Immature natural killer cell (primary cell): ENCODE results near the gene TNKS1BP1. TPM values are rescaled to one million over a fixed set of nuclear protein-coding genes. Genes with fewer than 3 reads are reported as not detected.
"Not testable (repeated sequence)": the region's sequence is repeated elsewhere in the genome, so short reads cannot be mapped to it uniquely, and the experiment has no call there.

Experiments used
- DNase-seq, 3 donors: peaks; one replicate each; pipeline ENCODE4 v3.0.0; 2022; ENCODE audit warnings: mixed read lengths in 1 of 3
- H3K27ac Mint-ChIP-seq, 6 donors: one replicate each; pipeline ENCODE4 v1.8.0; 2020; ENCODE audit warnings: mixed read lengths in 6 of 6, mild to moderate bottlenecking in 5 of 6, inconsistent platforms in 4 of 6, moderate library complexity in 3 of 6
- H3K27me3 Mint-ChIP-seq, 3 donors: one replicate each; pipeline ENCODE4 v1.8.0; 2020 to 2021; ENCODE audit warnings: low read depth in 3 of 3, mild to moderate bottlenecking in 3 of 3, mixed read lengths in 3 of 3, moderate library complexity in 3 of 3, inconsistent platforms in 1 of 3
- H3K36me3 Mint-ChIP-seq, 3 donors: one replicate each; pipeline ENCODE4 v1.8.0; 2020; ENCODE audit warnings: mixed read lengths in 3 of 3, inconsistent platforms in 2 of 3, mild to moderate bottlenecking in 2 of 3
- H3K4me1 Mint-ChIP-seq, 2 donors: one replicate each; pipeline ENCODE4 v1.8.0; 2020; ENCODE audit warnings: inconsistent platforms in 2 of 2, mild to moderate bottlenecking in 2 of 2, mixed read lengths in 2 of 2, moderate library complexity in 1 of 2
- H3K4me3 Mint-ChIP-seq, 5 donors: one replicate each; pipeline ENCODE4 v1.8.0; 2020; ENCODE audit warnings: mild to moderate bottlenecking in 5 of 5, mixed read lengths in 5 of 5, inconsistent platforms in 3 of 5, moderate library complexity in 3 of 5
- H3K9me3 Mint-ChIP-seq, 6 donors: one replicate each; pipeline ENCODE4 v1.8.0; 2020; ENCODE audit warnings: mild to moderate bottlenecking in 6 of 6, mixed read lengths in 6 of 6, inconsistent platforms in 4 of 6, moderate library complexity in 3 of 6
- polyA plus RNA-seq, 3 donors: library from polyadenylated mRNA; unstranded; fragments of 300-500 nt; fragmentation: Illumina TruSeq; gene quantifications; one replicate each; pipeline ENCODE4 v1.2.3, GENCODE V29; 2021

Gene TNKS1BP1, protein sequence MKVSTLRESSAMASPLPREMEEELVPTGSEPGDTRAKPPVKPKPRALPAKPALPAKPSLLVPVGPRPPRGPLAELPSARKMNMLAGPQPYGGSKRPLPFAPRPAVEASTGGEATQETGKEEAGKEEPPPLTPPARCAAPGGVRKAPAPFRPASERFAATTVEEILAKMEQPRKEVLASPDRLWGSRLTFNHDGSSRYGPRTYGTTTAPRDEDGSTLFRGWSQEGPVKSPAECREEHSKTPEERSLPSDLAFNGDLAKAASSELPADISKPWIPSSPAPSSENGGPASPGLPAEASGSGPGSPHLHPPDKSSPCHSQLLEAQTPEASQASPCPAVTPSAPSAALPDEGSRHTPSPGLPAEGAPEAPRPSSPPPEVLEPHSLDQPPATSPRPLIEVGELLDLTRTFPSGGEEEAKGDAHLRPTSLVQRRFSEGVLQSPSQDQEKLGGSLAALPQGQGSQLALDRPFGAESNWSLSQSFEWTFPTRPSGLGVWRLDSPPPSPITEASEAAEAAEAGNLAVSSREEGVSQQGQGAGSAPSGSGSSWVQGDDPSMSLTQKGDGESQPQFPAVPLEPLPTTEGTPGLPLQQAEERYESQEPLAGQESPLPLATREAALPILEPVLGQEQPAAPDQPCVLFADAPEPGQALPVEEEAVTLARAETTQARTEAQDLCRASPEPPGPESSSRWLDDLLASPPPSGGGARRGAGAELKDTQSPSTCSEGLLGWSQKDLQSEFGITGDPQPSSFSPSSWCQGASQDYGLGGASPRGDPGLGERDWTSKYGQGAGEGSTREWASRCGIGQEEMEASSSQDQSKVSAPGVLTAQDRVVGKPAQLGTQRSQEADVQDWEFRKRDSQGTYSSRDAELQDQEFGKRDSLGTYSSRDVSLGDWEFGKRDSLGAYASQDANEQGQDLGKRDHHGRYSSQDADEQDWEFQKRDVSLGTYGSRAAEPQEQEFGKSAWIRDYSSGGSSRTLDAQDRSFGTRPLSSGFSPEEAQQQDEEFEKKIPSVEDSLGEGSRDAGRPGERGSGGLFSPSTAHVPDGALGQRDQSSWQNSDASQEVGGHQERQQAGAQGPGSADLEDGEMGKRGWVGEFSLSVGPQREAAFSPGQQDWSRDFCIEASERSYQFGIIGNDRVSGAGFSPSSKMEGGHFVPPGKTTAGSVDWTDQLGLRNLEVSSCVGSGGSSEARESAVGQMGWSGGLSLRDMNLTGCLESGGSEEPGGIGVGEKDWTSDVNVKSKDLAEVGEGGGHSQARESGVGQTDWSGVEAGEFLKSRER (N-terminal part only)
- 1 to 10 TPM; 1.0 to 1.7 (median 1.6) TPM for polyA plus RNA-seq

DNA sequence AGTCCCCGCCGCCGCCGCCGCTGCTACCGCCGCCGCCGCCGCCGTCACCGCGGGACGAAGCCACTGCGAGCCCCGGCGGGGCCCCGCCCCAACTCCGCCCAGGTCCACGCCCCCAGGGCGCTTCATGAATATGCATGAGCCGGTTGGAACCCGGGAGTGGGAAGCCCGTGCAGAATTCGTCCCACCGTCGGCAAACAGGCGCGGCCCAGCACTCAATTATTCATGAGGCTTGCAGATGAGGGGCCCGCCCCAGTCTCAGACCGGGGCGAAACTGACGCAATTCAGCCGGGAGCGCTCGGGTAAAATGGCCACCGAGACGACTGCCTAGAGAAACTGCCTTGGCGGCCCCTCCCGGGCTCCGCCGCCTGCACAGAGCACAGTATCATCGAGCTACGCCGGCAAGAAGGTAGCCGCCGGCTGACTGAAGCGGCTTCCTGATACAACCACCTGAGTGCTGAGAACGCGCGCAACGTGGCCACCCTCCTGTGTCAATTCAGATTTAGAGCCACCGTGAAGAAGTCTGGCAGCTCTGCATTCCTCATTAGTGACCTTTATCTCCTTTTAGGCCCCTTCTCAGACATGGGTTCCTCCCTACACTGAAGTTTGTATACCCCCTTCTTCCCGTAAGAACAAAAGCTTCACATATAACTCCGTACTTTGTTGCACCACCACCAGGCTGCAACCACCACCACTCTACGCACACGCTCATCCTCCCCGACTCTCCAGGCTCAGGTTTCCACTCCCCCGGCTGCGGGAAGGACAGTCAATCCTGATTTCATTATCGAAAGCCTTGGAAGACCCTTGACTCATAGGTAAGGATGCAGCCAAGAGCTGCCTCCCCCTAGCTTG, at the start of gene TNKS1BP1:
TSS of gene TNKS1BP1 (minus strand) at position 67 of the 849 bp plus-strand sequence. CDS start 3,067 bp downstream, outside the sequence.
- Mint-ChIP-seq H3K27ac (peak within 1 kb of the TSS; percentile 91 to 98 (median 94)), H3K4me1 (peaks cover 29 to 32% of the 10 kb centered on the region in 2 donors), H3K4me3 (peak within 1 kb of the TSS; percentile 88 to 95 (median 91)), H3K9me3 (peaks cover 0 to 2% (median 0%) of the 10 kb centered on the region in 6 donors), H3K27me3 (peaks cover 2 to 20% (median 5%) of the 10 kb centered on the region in 3 donors), H3K36me3 (peaks cover 25 to 40% (median 32%) of the 10 kb centered on the region in 3 donors)
- peak; percentile 83 to 88 (median 85) for DNase-seq

DNA sequence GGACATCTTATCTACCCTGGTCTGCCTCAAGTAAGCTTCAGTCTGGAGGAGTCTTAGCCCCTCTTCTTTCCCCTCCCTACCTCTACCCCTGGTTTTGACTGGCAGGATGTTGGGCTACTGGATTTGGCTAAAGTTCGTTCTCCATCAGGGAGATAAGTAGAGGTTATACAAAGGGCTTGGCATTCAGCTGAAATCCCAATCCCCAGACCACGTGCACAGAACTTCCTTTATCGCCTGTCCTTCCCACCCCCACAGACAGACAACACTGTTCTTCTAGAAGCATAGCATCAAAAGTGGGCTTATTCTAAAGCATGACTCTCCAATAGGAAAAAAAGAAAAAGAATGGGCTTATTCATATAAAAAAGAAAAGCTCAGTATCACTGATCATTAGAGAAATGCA, 48.4 kb upstream of the TNKS1BP1 start:
- no peak overlapping the region for H3K4me3 Mint-ChIP-seq

DNA sequence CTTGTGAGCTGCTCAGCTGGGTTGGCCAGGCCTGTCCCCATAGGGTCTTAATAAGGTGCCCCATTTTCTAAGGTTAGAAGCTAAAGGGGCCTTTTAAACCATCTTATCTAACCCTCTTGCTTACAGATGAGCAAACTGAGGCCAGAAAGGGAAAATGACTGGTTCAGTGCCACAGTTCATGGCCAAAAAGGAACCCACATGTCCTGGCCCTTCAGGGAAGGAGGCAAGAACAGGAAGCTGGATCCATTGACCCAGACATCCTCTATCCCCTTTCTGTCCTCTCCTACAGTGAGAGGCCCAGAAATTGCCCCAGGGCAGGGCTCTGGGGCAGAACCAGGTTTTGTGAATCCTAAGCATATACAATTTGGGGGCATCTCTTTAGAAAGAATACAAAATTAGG, 46.2 kb upstream of the TNKS1BP1 start:
- Mint-ChIP-seq H3K27me3 (peaks cover 0 to 2% (median 2%) of the 10 kb centered on the region in 3 donors), H3K4me1 (no peaks in the 10 kb centered on the region), H3K27ac (no peak overlapping the region), H3K9me3 (no peaks in the 10 kb centered on the region), H3K36me3 (no peaks in the 10 kb centered on the region), H3K4me3 (no peak overlapping the region)
- DNase-seq = no peak

More for the DNA sequence above, 48.4 kb upstream of the TNKS1BP1 start:
- Mint-ChIP-seq H3K4me1 (no peaks in the 10 kb centered on the region), H3K27me3 (peaks cover 0 to 4% (median 4%) of the 10 kb centered on the region in 3 donors), H3K9me3 (no peaks in the 10 kb centered on the region), H3K36me3 (no peaks in the 10 kb centered on the region), H3K27ac (no peak overlapping the region)
- DNase-seq = no peak

DNA sequence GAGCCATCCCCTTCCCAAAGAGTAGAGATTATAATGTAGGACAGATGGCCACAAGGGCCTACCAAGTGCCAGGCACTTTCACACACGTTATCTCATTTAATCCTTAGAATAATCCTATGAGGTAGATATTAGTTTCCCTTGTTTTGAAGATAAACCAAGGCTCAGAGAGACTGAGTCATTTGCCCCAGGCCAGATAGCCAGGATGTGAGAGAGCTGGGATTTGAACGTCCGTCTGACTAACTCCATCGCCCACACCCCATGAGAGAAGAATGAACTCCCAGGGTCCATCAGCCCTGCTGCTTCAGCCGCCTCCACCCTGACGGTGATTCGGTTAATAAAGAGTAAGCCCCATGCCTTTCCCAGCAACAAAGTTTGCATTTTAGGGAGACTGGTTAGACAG, 45.5 kb upstream of the TNKS1BP1 start:
- DNase-seq = no peak
- no peak overlapping the region for H3K27ac Mint-ChIP-seq
- H3K9me3 Mint-ChIP-seq = no peaks in the 10 kb centered on the region
- H3K36me3 Mint-ChIP-seq = no peaks in the 10 kb centered on the region
- H3K27me3 Mint-ChIP-seq = peaks cover 0 to 2% (median 2%) of the 10 kb centered on the region in 3 donors
- no peaks in the 10 kb centered on the region for H3K4me1 Mint-ChIP-seq
- no peak overlapping the region for H3K4me3 Mint-ChIP-seq

DNA sequence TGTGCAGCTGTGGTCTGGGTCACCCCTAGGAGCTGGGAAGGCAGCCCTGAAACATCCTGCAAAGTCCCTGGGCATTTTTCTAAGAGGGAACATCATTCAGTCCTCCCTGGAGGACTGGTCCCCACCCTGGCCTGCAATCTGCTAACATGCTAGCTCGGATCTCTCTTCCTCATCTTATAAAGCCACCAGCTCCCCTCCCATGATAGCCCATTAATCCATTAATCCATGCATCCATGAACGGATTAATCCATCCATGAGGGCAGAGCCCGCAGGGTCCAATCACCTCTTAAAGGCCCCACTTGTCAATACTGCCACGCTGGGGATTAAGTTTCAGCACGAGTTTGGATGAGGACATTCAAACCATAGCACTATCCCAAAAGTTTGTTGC, 44.1 kb upstream of the TNKS1BP1 start:
- Mint-ChIP-seq H3K27me3 (peaks cover 0 to 2% (median 0%) of the 10 kb centered on the region in 3 donors), H3K4me1 (no peaks in the 10 kb centered on the region), H3K36me3 (no peaks in the 10 kb centered on the region), H3K9me3 (no peaks in the 10 kb centered on the region), H3K27ac (no peak overlapping the region), H3K4me3 (no peak overlapping the region)
- DNase-seq = no peak

DNA sequence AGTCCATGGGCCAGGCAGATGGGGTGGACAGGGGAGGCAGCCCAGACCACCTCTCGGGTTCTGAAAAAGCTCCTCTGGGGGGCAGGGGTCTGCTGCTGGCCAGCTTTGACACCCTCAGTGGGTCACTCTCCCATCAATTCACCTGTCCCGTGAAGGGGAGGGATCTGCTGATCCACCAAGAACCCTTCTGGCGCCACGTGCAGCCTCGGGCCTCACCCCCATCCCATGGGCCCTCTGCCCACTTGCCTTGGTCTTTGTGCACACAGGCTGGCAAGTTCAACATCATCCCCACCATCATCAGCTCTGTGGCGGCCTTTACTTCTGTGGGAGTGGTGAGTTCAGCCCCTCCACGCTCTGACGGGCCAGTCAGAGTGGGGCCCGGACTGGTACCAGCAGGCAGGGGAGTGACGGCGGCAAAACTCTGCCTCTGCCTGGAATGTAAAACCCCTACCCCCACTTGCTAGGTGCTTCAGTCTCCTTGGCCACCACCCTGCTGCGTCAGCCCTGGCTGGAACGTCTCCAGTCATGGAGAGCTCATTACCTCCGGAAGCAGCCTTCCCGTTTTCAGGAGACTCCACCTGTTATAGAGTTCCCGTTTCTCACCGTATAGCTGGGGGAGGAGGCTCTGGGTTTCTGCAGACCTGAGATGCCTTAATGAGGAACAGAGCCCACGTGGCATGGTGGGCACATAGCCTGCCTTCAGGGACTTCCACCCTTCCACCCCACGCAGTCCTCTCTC, 43.5 kb upstream of the TNKS1BP1 start:
- peaks cover 0 to 2% (median 0%) of the 10 kb centered on the region in 3 donors for H3K27me3 Mint-ChIP-seq
- H3K27ac Mint-ChIP-seq = no peak overlapping the region
- no peak for DNase-seq
- H3K9me3 Mint-ChIP-seq = no peaks in the 10 kb centered on the region
- H3K4me3 Mint-ChIP-seq = no peak overlapping the region
- H3K4me1 Mint-ChIP-seq = no peaks in the 10 kb centered on the region
- H3K36me3 Mint-ChIP-seq = no peaks in the 10 kb centered on the region

DNA sequence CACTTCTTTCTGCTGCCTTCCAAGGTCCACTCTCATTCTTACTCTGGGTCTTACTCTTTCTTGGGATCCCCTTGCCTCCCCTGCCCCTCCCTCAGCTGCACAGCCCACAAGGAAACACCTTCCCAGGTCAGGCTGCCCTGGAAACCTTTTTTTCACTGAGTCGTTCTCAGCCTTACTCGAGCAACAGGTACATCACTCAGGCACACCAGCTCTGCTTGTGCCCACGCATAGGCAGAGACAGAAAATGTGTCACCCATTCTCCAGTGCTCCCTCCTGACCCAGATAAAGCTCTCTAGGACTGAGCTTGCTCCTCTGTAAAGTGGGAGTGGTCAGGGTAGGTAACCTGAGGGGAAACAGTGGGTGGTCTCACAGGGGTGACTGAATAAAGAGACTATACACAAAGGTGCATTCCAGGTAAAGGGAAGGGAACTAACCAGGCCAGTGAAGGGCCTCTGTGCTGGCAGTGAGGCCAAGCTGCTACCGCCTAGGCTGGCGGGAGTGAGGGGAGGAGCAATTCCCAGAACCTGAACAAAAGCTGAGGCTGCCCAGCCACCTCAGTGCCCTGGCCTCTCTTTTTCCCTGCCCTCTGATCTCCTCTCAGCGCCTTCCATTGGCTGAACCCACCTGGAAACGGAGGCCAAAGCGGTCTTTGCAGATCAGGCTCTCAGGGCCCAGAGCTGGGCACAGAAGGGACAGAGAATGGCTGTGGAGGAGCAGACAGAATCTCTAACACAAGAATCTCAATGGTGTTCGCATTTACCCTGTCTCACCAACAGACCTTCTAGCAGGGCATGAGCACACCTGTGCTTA, 40.3 kb upstream of the TNKS1BP1 start:
- H3K4me1 Mint-ChIP-seq = no peaks in the 10 kb centered on the region
- H3K9me3 Mint-ChIP-seq = no peaks in the 10 kb centered on the region
- no peak overlapping the region for H3K4me3 Mint-ChIP-seq
- no peak overlapping the region for H3K27ac Mint-ChIP-seq
- DNase-seq = no peak
- H3K27me3 Mint-ChIP-seq = peaks cover 0 to 3% (median 2%) of the 10 kb centered on the region in 3 donors
- no peaks in the 10 kb centered on the region for H3K36me3 Mint-ChIP-seq

DNA sequence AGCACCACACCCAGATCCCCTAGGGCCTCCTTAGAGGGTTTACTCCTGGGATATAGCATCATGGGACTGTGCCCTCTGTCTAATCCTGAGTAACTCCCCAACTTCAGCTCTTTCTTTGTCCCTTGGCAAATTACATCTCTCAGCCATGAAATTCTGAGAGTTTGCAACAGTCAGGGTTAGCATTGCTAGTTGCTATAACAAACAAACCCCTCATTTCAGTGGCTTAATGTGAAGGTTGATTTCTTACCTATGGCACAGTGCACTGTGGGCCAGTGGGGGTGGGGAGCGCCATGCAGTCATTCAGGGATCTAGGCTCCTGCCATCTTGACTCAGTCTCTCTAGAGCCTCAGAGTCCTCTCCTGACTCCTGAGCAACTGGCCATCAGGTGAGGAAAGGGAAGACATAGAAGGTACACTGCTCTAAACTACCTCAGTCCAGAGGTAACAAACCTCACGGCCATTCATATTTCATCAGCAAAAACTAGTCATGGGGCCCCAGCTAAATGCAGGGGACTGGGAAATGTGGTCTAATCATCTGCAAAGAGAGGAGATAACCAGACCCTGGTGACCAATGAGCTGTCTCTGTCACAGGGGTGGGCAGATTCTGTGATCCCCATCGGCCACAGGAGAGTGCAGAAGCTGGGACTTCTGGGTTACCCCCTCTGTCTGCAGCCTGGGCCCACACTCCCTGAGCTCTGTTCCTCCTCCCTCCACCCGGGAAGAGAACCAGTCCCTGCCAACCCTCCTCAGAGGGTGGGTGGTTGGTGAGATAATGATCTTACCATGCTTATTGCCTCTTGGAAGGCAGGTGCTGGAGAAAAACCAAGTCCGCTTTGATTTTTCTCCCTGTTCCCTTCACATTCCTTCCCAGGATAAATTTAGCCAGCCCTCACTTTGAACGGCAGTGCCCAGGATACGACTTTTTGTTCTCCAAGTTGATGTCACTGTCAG, 38.7 kb upstream of the TNKS1BP1 start:
- DNase-seq = no peak
- Mint-ChIP-seq H3K27me3 (peaks cover 0 to 4% (median 1%) of the 10 kb centered on the region in 3 donors), H3K27ac (no peak overlapping the region), H3K4me3 (no peak overlapping the region), H3K4me1 (no peaks in the 10 kb centered on the region), H3K9me3 (no peaks in the 10 kb centered on the region), H3K36me3 (no peaks in the 10 kb centered on the region)

DNA sequence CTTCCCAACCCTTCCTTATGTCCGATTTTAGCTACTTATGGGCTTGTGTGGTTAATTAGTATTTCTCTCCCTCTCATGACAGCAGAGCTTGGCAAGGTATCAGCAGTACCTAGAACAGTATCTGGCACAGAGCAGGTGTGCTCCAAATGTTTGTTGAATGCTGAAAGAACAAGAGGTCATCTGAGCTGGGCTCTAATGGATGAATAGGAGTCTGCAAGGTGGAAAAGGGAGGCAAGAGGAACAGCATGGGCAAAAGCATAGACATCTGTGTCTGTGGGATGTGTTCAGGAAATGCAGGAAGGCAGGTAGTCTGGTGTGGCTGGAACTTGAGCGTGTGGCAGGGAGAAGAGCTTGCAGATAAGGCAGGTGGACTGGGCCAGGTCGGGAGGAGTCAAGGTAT, 37.2 kb upstream of the TNKS1BP1 start:
- DNase-seq = no peak
- H3K27ac Mint-ChIP-seq = no peak overlapping the region
- H3K27me3 Mint-ChIP-seq = peaks cover 0 to 4% (median 1%) of the 10 kb centered on the region in 3 donors
- no peak overlapping the region for H3K4me3 Mint-ChIP-seq
- H3K4me1 Mint-ChIP-seq = no peaks in the 10 kb centered on the region
- no peaks in the 10 kb centered on the region for H3K9me3 Mint-ChIP-seq
- H3K36me3 Mint-ChIP-seq = no peaks in the 10 kb centered on the region

DNA sequence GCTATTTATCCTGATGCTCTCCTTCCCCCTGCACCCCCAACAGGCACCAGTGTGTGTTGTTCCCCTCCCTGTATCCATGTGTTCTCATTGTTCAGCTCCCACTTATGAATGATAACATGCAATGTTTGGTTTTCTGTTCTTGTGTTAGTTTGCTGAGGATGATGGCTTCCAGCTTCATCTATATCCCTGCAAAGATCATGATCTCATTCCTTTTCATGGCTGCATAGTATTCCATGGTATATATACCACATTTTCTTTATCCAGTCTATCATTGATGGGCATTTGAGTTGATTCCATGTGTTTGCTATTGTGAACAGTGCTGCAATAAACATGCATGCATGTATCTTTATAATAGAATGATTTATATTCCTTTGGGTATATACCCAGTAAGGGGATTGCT, 36.7 kb upstream of the TNKS1BP1 start:
- not testable (repeated sequence) for H3K27me3 Mint-ChIP-seq, H3K36me3 Mint-ChIP-seq, H3K4me3 Mint-ChIP-seq, H3K27ac Mint-ChIP-seq, H3K4me1 Mint-ChIP-seq, DNase-seq, H3K9me3 Mint-ChIP-seq

DNA sequence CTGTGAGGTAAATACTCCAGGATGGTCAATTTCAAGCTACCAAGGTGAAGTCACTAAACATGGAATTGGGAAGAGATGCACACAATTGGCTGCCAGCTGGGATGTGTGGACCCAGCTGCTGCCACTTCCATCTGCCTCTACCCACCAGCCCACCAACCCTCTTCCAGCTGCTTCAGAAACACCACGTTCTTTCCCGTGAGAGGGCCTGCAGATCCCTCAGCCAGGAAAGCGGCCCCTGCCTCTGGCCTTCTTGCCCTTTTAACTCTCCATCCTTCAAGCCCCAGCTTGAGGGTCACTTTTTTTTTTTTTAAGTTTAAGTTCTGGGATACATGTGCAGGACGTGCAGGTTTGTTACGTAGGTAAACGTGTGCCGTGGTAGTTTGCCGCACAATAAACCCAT, 36.2 kb upstream of the TNKS1BP1 start:
- Mint-ChIP-seq H3K27me3 (peaks cover 1 to 4% (median 4%) of the 10 kb centered on the region in 3 donors), H3K36me3 (no peaks in the 10 kb centered on the region), H3K4me3 (no peak overlapping the region), H3K9me3 (no peaks in the 10 kb centered on the region), H3K27ac (no peak overlapping the region), H3K4me1 (no peaks in the 10 kb centered on the region)
- no peak for DNase-seq
